ENCODE data around the gene CLIC3. TPM values are rescaled to one million over a fixed set of nuclear protein-coding genes. Genes with fewer than 3 reads are reported as not detected.

The CLIC3 gene
- total RNA-seq, 1 experiment from 2014 or later: 4.2 TPM

- Mint-ChIP-seq H3K9me3 (ENCODE audit: unreplicated experiment) (no peaks in the 10 kb centered on the region), H3K27me3 (ENCODE audit: insufficient read depth, unreplicated experiment) (no peaks in the 10 kb centered on the region), H3K4me1 (ENCODE audit: insufficient read depth, unreplicated experiment) (no peaks in the 10 kb centered on the region), H3K4me3 (ENCODE audit: unreplicated experiment) (no peak overlapping the region), H3K36me3 (ENCODE audit: insufficient read depth, unreplicated experiment) (no peaks in the 10 kb centered on the region), H3K27ac (ENCODE audit: low read depth, unreplicated experiment) (no peak overlapping the region)
- CTCF ChIA-PET: no interaction called here
- DNase-seq (ENCODE audit: unreplicated experiment): no peak
- BruUV-seq (replicated peaks): no TSS peak
- intact Hi-C loops (cut with micrococcal nuclease): no loop called here
- TF ChIP-seq CTCF (IDR thresholded peaks at IDR 0.05; ENCODE audit: unreplicated experiment): no peak
- POLR2A ChIA-PET: no interaction called here
Observed at GRCh38 chr9:136969774-136970173, 26.6 kb downstream of the CLIC3 start.

- intact Hi-C loops (cut with micrococcal nuclease): no loop called here
- CTCF ChIA-PET: no interaction called here
- Mint-ChIP-seq H3K4me1 (ENCODE audit: insufficient read depth, unreplicated experiment) (no peaks in the 10 kb centered on the region), H3K27ac (ENCODE audit: low read depth, unreplicated experiment) (no peak overlapping the region), H3K4me3 (ENCODE audit: unreplicated experiment) (no peak overlapping the region), H3K36me3 (ENCODE audit: insufficient read depth, unreplicated experiment) (no peaks in the 10 kb centered on the region), H3K27me3 (ENCODE audit: insufficient read depth, unreplicated experiment) (no peaks in the 10 kb centered on the region), H3K9me3 (ENCODE audit: unreplicated experiment) (no peaks in the 10 kb centered on the region)
- no TSS peak for BruUV-seq (replicated peaks)
- no peak for DNase-seq (ENCODE audit: unreplicated experiment)
- POLR2A ChIA-PET: interaction anchor here (0.6 kb wide), 2 partner anchors 54 to 83 kb away, joined by 3 read pairs; no protein-coding TSS in a partner anchor
- no peak for TF ChIP-seq CTCF (IDR thresholded peaks at IDR 0.05; ENCODE audit: unreplicated experiment)
Observed at GRCh38 chr9:136969150-136969549, 27.2 kb downstream of the CLIC3 start.

GRCh38 chr9:136968333-136969127 lies 27.8 kb downstream of the CLIC3 start:
- intact Hi-C loops (cut with micrococcal nuclease): no loop called here
- no peak for TF ChIP-seq CTCF (IDR thresholded peaks at IDR 0.05; ENCODE audit: unreplicated experiment)
- POLR2A ChIA-PET: interaction anchor here (0.6 kb wide), 2 partner anchors 55 to 83 kb away, joined by 3 read pairs; no protein-coding TSS in a partner anchor
- Mint-ChIP-seq H3K27ac (ENCODE audit: low read depth, unreplicated experiment) (no peak overlapping the region), H3K27me3 (ENCODE audit: insufficient read depth, unreplicated experiment) (no peaks in the 10 kb centered on the region), H3K4me1 (ENCODE audit: insufficient read depth, unreplicated experiment) (no peaks in the 10 kb centered on the region), H3K36me3 (ENCODE audit: insufficient read depth, unreplicated experiment) (no peaks in the 10 kb centered on the region), H3K4me3 (ENCODE audit: unreplicated experiment) (no peak overlapping the region), H3K9me3 (ENCODE audit: unreplicated experiment) (no peaks in the 10 kb centered on the region)
- BruUV-seq (replicated peaks): no TSS peak
- CTCF ChIA-PET: no interaction called here
- no peak for DNase-seq (ENCODE audit: unreplicated experiment)

- no TSS peak for BruUV-seq (replicated peaks)
- intact Hi-C loops (cut with micrococcal nuclease): no loop called here
- TF ChIP-seq CTCF (IDR thresholded peaks at IDR 0.05; ENCODE audit: unreplicated experiment): no peak
- Mint-ChIP-seq H3K36me3 (ENCODE audit: insufficient read depth, unreplicated experiment) (peaks cover 7% of the 10 kb centered on the region), H3K27ac (ENCODE audit: low read depth, unreplicated experiment) (no peak overlapping the region), H3K4me1 (ENCODE audit: insufficient read depth, unreplicated experiment) (peaks cover 5% of the 10 kb centered on the region), H3K4me3 (ENCODE audit: unreplicated experiment) (no peak overlapping the region), H3K9me3 (ENCODE audit: unreplicated experiment) (no peaks in the 10 kb centered on the region), H3K27me3 (ENCODE audit: insufficient read depth, unreplicated experiment) (no peaks in the 10 kb centered on the region)
- POLR2A ChIA-PET: no interaction called here
- CTCF ChIA-PET: interaction anchor here (1.6 kb wide), 1 partner anchor 200 kb away, joined by 3 read pairs; no protein-coding TSS in a partner anchor
- DNase-seq (ENCODE audit: unreplicated experiment): no peak
Observed at GRCh38 chr9:136965771-136966484, 30.4 kb downstream of the CLIC3 start.
